Stimulated activated CD4-positive, alpha-beta T cell treated with anti-CD3 and anti-CD28 coated beads, Interleukin-1b, Interleukin-23, amount 100 ng/mL, for 1 hour (primary cell): ENCODE data around the gene TTLL8.

Experiments
- DNase-seq, 2 donors: peaks; one replicate each; pipeline ENCODE4 v3.0.0-alpha.2; 2020; ENCODE audit warnings: low read depth in 2 of 2

TTLL8 gene

GRCh38 chr22:50082961-50083461 is 24.9 kb upstream of the TTLL8 start:
- no peak for DNase-seq

- no peak for DNase-seq
These were observed 24.2 kb upstream of the TTLL8 start for GRCh38 chr22:50082197-50082715.

- DNase-seq = no peak
These were observed 23.5 kb upstream of the TTLL8 start for GRCh38 chr22:50081426-50082196.

- no peak for DNase-seq
These were observed 22.0 kb upstream of the TTLL8 start for GRCh38 chr22:50080077-50080465.

- no peak for DNase-seq
These were observed 20.7 kb upstream of the TTLL8 start for GRCh38 chr22:50078761-50079160.

GRCh38 chr22:50078246-50078645 is 20.1 kb upstream of the TTLL8 start:
- DNase-seq = no peak

- DNase-seq = no peak
These were observed 18.8 kb upstream of the TTLL8 start for GRCh38 chr22:50076646-50077535.

GRCh38 chr22:50074551-50075530 is 16.7 kb upstream of the TTLL8 start:
- no peak for DNase-seq

GRCh38 chr22:50074056-50074455 is 16.0 kb upstream of the TTLL8 start:
- no peak for DNase-seq

- DNase-seq = no peak
These were observed 14.8 kb upstream of the TTLL8 start for GRCh38 chr22:50072714-50073538.

- DNase-seq = no peak
These were observed 14.1 kb upstream of the TTLL8 start for GRCh38 chr22:50072167-50072555.

GRCh38 chr22:50071432-50072166 is 13.5 kb upstream of the TTLL8 start:
- no peak for DNase-seq

- no peak for DNase-seq
These were observed 12.3 kb upstream of the TTLL8 start for GRCh38 chr22:50070366-50070765.

GRCh38 chr22:50068096-50068495 is 10.0 kb upstream of the TTLL8 start:
- no peak for DNase-seq

- DNase-seq = no peak
These were observed 9.1 kb upstream of the TTLL8 start for GRCh38 chr22:50067244-50067643.

GRCh38 chr22:50064453-50064852 is 6.4 kb upstream of the TTLL8 start:
- DNase-seq = no peak

GRCh38 chr22:50063589-50064393 is 5.7 kb upstream of the TTLL8 start:
- no peak for DNase-seq

- DNase-seq = no peak
These were observed 4.5 kb upstream of the TTLL8 start for GRCh38 chr22:50062509-50063135.
